ENCODE results near the gene RLF. TPM values are rescaled to one million over a fixed set of nuclear protein-coding genes. Genes with fewer than 3 reads are reported as not detected.
"Not testable (repeated sequence)": the region's sequence is repeated elsewhere in the genome, so short reads cannot be mapped to it uniquely, and the experiment has no call there.

RLF gene
- polyA plus RNA-seq, 2 donors: 4.7 to 5.6 TPM

- Histone ChIP-seq H3K27me3 (ENCODE audit: control insufficient read depth in 1 of 2, insufficient read depth in 2 of 2, low read length in 2 of 2) (no peaks in the 10 kb centered on the region), H3K4me1 (ENCODE audit: control insufficient read depth in 2 of 2, insufficient read depth in 2 of 2, low read length in 1 of 2) (no peaks in the 10 kb centered on the region), H3K36me3 (ENCODE audit: control insufficient read depth in 2 of 2, insufficient read depth in 2 of 2, low read length in 1 of 2) (no peaks in the 10 kb centered on the region), H3K4me3 (ENCODE audit: low read depth in 1 of 2, low read length in 2 of 2) (no peak overlapping the region), H3K27ac (ENCODE audit: low read depth in 2 of 2, low read length in 1 of 2) (no peak overlapping the region), H3K9me3 (ENCODE audit: control insufficient read depth in 2 of 2, insufficient read depth in 1 of 2, low read depth in 1 of 2, low read length in 1 of 2) (no peaks in the 10 kb centered on the region)
- WGBS, 2 donors: 76 to 79% methylated on average over 4 of the region's 4 CpGs
Observed at GRCh38 chr1:40167317-40167716, 6.1 kb downstream of the RLF start.

GRCh38 chr1:40171036-40171435 is 9.8 kb downstream of the RLF start:
- H3K4me1 ChIP-seq (ENCODE audit: control insufficient read depth in 2 of 2, insufficient read depth in 2 of 2, low read length in 1 of 2): no peaks in the 10 kb centered on the region
- 82 to 83% methylated on average over 3 of the region's 3 CpGs for WGBS, 2 donors

DNA sequence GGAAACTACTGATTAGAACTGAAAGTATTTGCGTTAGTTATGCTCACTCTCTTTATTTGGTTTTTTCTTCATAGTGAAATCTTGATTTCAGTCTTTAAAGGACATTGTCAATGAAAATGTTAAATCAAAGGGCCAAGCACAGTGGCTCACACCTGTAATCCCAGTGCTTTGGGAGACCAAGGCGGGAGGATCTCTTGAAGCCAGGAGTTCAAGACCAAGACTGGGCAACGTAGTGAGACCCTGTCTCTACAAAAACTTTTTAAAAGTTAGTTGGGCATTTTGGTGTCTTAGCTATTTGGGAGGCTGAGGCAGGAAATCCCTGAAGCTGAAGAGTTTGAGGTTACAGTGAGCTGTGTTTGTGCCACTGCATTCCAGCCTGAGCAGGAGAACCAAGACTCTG is 13.6 kb downstream of the RLF start:
- Histone ChIP-seq H3K4me3 (ENCODE audit: low read depth in 1 of 2, low read length in 2 of 2) (no peak overlapping the region), H3K4me1 (ENCODE audit: control insufficient read depth in 2 of 2, insufficient read depth in 2 of 2, low read length in 1 of 2) (no peaks in the 10 kb centered on the region)
- 84 to 91% methylated on average over 3 of the region's 3 CpGs for WGBS, 2 donors

More at GRCh38 chr1:40171036-40171435, 9.8 kb downstream of the RLF start:
- H3K9me3 ChIP-seq (ENCODE audit: control insufficient read depth in 2 of 2, insufficient read depth in 1 of 2, low read depth in 1 of 2, low read length in 1 of 2): no peaks in the 10 kb centered on the region
- no peak overlapping the region for H3K4me3 ChIP-seq (ENCODE audit: low read depth in 1 of 2, low read length in 2 of 2)
- H3K27me3 ChIP-seq (ENCODE audit: control insufficient read depth in 1 of 2, insufficient read depth in 2 of 2, low read length in 2 of 2): no peaks in the 10 kb centered on the region
- no peak overlapping the region for H3K27ac ChIP-seq (ENCODE audit: low read depth in 2 of 2, low read length in 1 of 2)
- H3K36me3 ChIP-seq (ENCODE audit: control insufficient read depth in 2 of 2, insufficient read depth in 2 of 2, low read length in 1 of 2): no peaks in the 10 kb centered on the region

GRCh38 chr1:40176989-40177388 is 15.8 kb downstream of the RLF start:
- not testable (repeated sequence) for H3K9me3 ChIP-seq (ENCODE audit: control insufficient read depth in 2 of 2, insufficient read depth in 1 of 2, low read depth in 1 of 2, low read length in 1 of 2); H3K27ac ChIP-seq (ENCODE audit: low read depth in 2 of 2, low read length in 1 of 2); H3K27me3 ChIP-seq (ENCODE audit: control insufficient read depth in 1 of 2, insufficient read depth in 2 of 2, low read length in 2 of 2); H3K36me3 ChIP-seq (ENCODE audit: control insufficient read depth in 2 of 2, insufficient read depth in 2 of 2, low read length in 1 of 2); H3K4me1 ChIP-seq (ENCODE audit: control insufficient read depth in 2 of 2, insufficient read depth in 2 of 2, low read length in 1 of 2); H3K4me3 ChIP-seq (ENCODE audit: low read depth in 1 of 2, low read length in 2 of 2)
- WGBS, 2 donors: 94 to 95% methylated on average over 15 of the region's 15 CpGs

More for the DNA sequence above, 13.6 kb downstream of the RLF start:
- Histone ChIP-seq H3K27ac (ENCODE audit: low read depth in 2 of 2, low read length in 1 of 2) (no peak overlapping the region), H3K9me3 (ENCODE audit: control insufficient read depth in 2 of 2, insufficient read depth in 1 of 2, low read depth in 1 of 2, low read length in 1 of 2) (no peaks in the 10 kb centered on the region), H3K27me3 (ENCODE audit: control insufficient read depth in 1 of 2, insufficient read depth in 2 of 2, low read length in 2 of 2) (no peaks in the 10 kb centered on the region), H3K36me3 (ENCODE audit: control insufficient read depth in 2 of 2, insufficient read depth in 2 of 2, low read length in 1 of 2) (no peaks in the 10 kb centered on the region)

- no peaks in the 10 kb centered on the region for H3K36me3 ChIP-seq (ENCODE audit: control insufficient read depth in 2 of 2, insufficient read depth in 2 of 2, low read length in 1 of 2)
- H3K9me3 ChIP-seq (ENCODE audit: control insufficient read depth in 2 of 2, insufficient read depth in 1 of 2, low read depth in 1 of 2, low read length in 1 of 2): no peaks in the 10 kb centered on the region
- no peaks in the 10 kb centered on the region for H3K27me3 ChIP-seq (ENCODE audit: control insufficient read depth in 1 of 2, insufficient read depth in 2 of 2, low read length in 2 of 2)
- H3K4me1 ChIP-seq (ENCODE audit: control insufficient read depth in 2 of 2, insufficient read depth in 2 of 2, low read length in 1 of 2): no peaks in the 10 kb centered on the region
- H3K4me3 ChIP-seq (ENCODE audit: low read depth in 1 of 2, low read length in 2 of 2): no peak overlapping the region
- 65 to 71% methylated on average over 2 of the region's 2 CpGs for WGBS, 2 donors
- no peak overlapping the region for H3K27ac ChIP-seq (ENCODE audit: low read depth in 2 of 2, low read length in 1 of 2)
Observed at GRCh38 chr1:40178200-40178599, 17.0 kb downstream of the RLF start.

DNA sequence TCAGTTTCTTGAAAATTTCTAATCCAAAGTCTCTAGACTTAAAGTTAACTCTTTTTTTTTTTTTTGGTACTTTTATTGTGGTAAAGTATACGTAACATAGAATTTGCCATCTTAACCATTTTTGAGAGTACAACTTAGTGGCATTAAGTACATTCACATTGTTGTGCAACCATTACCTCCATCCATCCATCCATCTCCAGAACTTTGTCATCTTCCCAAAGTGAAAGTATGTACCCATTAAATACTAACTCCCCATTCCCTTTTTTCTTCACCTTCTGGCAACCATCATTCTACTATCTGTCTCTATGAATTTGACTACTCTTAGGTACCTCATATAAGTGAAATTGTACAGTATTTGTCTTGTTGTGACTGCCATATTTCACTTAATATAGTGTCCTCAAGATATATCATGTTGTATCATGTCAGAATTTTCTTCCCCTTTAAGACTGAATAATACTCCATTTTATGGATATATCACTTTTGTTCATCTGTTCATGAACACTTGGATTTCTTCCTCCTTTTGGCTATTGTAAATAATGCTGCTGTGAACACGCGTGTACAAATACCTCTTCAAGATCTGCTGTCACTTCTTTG is 18.4 kb downstream of the RLF start:
- H3K4me1 ChIP-seq (ENCODE audit: control insufficient read depth in 2 of 2, insufficient read depth in 2 of 2, low read length in 1 of 2): no peaks in the 10 kb centered on the region
- no peaks in the 10 kb centered on the region for H3K27me3 ChIP-seq (ENCODE audit: control insufficient read depth in 1 of 2, insufficient read depth in 2 of 2, low read length in 2 of 2)
- no peaks in the 10 kb centered on the region for H3K9me3 ChIP-seq (ENCODE audit: control insufficient read depth in 2 of 2, insufficient read depth in 1 of 2, low read depth in 1 of 2, low read length in 1 of 2)
- H3K27ac ChIP-seq (ENCODE audit: low read depth in 2 of 2, low read length in 1 of 2): no peak overlapping the region
- H3K4me3 ChIP-seq (ENCODE audit: low read depth in 1 of 2, low read length in 2 of 2): no peak overlapping the region
- 95 to 98% methylated on average over 3 of the region's 3 CpGs for WGBS, 2 donors
- no peaks in the 10 kb centered on the region for H3K36me3 ChIP-seq (ENCODE audit: control insufficient read depth in 2 of 2, insufficient read depth in 2 of 2, low read length in 1 of 2)

DNA sequence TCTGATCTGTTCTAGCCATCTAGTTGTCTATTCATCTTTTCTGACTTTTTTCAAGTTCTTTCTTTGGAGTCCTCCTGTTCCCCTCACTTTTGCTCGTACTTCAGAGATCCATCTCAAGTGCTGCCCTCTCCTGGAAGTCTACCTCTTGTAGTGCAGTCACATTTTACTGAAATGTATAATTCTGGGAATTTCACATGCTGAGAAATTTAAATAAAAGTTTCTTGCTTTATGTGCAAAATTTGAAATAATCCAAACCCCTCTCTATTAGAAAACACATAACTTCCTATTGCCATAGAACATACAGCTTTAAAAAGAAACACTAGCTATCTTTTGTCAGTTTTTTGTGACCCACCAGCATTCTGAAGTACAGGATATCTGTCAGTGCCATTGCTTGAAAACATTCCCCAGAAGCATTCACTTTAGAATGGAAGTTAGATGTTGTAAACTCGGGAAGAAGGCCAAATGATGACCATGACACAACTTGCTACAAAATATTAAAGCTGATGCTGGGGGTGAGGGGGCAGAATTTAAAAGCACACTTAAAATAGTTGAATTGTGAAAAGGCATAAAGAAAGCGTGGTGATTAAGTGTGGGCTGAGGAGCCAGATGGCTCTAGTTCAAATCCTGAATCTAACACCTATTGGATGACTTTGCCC is 22.0 kb downstream of the RLF start:
- Histone ChIP-seq H3K9me3 (ENCODE audit: control insufficient read depth in 2 of 2, insufficient read depth in 1 of 2, low read depth in 1 of 2, low read length in 1 of 2) (no peaks in the 10 kb centered on the region), H3K36me3 (ENCODE audit: control insufficient read depth in 2 of 2, insufficient read depth in 2 of 2, low read length in 1 of 2) (no peaks in the 10 kb centered on the region), H3K4me3 (ENCODE audit: low read depth in 1 of 2, low read length in 2 of 2) (no peak overlapping the region), H3K4me1 (ENCODE audit: control insufficient read depth in 2 of 2, insufficient read depth in 2 of 2, low read length in 1 of 2) (no peaks in the 10 kb centered on the region), H3K27ac (ENCODE audit: low read depth in 2 of 2, low read length in 1 of 2) (no peak overlapping the region), H3K27me3 (ENCODE audit: control insufficient read depth in 1 of 2, insufficient read depth in 2 of 2, low read length in 2 of 2) (no peaks in the 10 kb centered on the region)
- whole genome bisulfite sequencing, 2 donors: 54 to 58% methylated on average over 3 of the region's 3 CpGs

GRCh38 chr1:40184193-40184592 is 23.0 kb downstream of the RLF start:
- Histone ChIP-seq H3K27me3 (ENCODE audit: control insufficient read depth in 1 of 2, insufficient read depth in 2 of 2, low read length in 2 of 2) (no peaks in the 10 kb centered on the region), H3K9me3 (ENCODE audit: control insufficient read depth in 2 of 2, insufficient read depth in 1 of 2, low read depth in 1 of 2, low read length in 1 of 2) (no peaks in the 10 kb centered on the region), H3K4me3 (ENCODE audit: low read depth in 1 of 2, low read length in 2 of 2) (no peak overlapping the region), H3K27ac (ENCODE audit: low read depth in 2 of 2, low read length in 1 of 2) (no peak overlapping the region), H3K4me1 (ENCODE audit: control insufficient read depth in 2 of 2, insufficient read depth in 2 of 2, low read length in 1 of 2) (no peaks in the 10 kb centered on the region), H3K36me3 (ENCODE audit: control insufficient read depth in 2 of 2, insufficient read depth in 2 of 2, low read length in 1 of 2) (peaks cover 0 to 2% of the 10 kb centered on the region in 2 donors)
- WGBS, 2 donors: 82 to 86% methylated on average over 1 of the region's 1 CpG

DNA sequence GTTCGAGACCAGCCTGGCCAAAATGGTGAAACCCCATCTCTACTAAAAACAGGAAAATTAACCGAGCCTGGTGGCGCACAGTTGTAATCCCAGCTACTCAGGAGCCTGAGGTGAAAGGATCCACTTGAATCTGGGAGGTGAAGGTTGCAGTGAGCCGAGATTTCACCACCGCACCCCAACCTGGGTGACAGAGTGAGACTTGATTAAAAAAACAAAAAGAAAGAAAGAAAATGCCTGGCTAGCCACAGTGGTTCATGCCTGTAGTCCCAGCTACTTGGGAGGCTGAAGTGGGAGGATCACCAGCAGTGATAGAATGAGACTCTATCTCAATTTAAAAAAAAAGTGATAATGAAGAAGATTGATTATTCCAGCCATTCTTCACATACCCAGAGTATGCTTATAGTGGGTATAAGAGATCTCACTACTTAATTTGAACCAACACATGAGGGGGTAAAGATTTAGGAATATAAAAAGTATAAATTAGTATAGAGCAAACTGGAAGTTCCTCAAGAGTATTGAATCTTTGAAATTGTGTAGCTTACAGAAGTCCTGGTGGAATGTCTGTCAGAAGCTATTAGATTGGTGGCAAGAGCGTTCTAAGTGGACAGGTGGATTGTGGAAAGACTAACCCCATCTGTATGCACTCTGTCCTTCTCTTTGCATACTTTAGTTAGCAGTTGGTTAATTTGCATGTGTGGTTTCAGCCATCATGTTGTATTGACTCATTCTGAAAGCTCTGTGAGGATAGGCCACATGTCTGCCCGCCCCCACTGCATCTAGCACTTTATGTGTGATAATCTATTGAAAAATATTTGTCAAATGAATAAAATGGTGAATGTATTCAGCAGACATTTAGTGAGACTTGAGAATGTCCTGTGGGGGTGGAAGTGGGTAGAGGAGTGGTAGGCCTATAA is 25.0 kb downstream of the RLF start:
- Histone ChIP-seq H3K27ac (ENCODE audit: low read depth in 2 of 2, low read length in 1 of 2) (no peak overlapping the region), H3K9me3 (ENCODE audit: control insufficient read depth in 2 of 2, insufficient read depth in 1 of 2, low read depth in 1 of 2, low read length in 1 of 2) (no peaks in the 10 kb centered on the region), H3K36me3 (ENCODE audit: control insufficient read depth in 2 of 2, insufficient read depth in 2 of 2, low read length in 1 of 2) (peaks cover 0 to 2% of the 10 kb centered on the region in 2 donors), H3K27me3 (ENCODE audit: control insufficient read depth in 1 of 2, insufficient read depth in 2 of 2, low read length in 2 of 2) (no peaks in the 10 kb centered on the region), H3K4me3 (ENCODE audit: low read depth in 1 of 2, low read length in 2 of 2) (no peak overlapping the region), H3K4me1 (ENCODE audit: control insufficient read depth in 2 of 2, insufficient read depth in 2 of 2, low read length in 1 of 2) (no peaks in the 10 kb centered on the region)
- WGBS, 2 donors: 81 to 89% methylated on average over 7 of the region's 7 CpGs
